NCI-H2196 treated with DMSO at 0.1 percent for 48 hours (cell line): ENCODE results near the gene GJB3.
"Not testable (repeated sequence)": the region's sequence is repeated elsewhere in the genome, so short reads cannot be mapped to it uniquely, and the experiment has no call there.

Experiments used
- DNase-seq: peaks from one replicate; lab custom pipeline; 2025; ENCODE audit not compliant: unreplicated experiment; lab: John Stamatoyannopoulos, UW

The GJB3 gene

DNA sequence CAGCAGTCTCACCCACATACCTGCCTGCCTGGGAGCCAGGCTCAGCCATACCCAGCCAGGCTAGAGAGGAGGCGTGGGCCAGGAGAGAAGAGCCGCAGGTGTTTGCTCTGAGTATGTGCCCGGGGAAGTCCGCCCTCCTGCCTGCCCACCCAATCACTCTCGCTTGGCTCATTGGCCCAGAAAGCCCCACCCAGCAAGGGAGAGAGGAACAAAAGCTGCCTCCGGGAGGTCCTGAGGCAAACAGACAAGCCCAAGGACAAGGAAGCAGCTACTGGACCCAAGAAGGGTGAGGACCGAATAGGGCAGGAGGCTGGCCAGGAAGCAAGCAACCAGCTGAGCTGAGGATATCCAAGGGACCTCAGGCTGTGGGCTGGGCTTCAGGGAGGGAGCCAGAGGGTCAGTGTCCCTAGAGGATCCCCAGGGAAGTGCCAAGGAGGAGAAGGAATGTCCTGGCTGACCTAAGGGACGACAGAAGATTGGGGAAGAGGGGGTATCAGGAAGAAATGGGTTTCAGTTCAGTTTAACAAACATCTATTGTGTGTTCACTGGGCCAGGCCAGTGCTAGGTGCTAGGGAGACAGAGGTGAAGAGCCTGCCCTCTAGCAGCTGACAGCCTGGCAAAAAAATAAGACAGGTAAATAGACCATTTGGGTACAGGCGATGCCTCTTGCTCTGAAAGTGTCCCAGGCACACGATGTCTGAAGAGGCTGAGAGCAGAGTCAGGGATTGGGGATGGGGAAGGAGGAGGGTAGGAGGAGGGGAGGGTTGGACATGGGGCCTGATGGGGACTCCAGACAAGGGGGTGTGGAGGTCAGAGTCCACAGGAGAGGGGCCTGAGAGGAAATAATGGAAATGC, 21.3 kb upstream of the GJB3 start, which contains the start of gene GJB4:
GJB4 (plus strand) TSS at position 238 of the 855 bp plus-strand sequence. CDS start 1,515 bp downstream, outside the sequence.
- DNase-seq, result no peak

- DNase-seq, result no peak
Observed at GRCh38 chr1:34761176-34761761, 19.7 kb upstream of the GJB3 start.

DNA sequence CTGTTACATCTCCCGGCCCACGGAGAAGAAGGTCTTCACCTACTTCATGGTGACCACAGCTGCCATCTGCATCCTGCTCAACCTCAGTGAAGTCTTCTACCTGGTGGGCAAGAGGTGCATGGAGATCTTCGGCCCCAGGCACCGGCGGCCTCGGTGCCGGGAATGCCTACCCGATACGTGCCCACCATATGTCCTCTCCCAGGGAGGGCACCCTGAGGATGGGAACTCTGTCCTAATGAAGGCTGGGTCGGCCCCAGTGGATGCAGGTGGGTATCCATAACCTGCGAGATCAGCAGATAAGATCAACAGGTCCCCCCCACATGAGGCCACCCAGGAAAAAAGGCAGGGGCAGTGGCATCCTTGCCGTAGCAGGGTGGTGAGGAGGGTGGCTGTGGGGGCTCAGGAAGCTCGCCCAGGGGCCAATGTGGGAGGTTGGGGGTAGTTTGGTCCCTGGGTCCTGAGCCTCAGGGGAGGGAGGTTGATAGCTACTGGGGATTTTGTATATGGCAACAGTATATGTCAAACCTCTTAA, 19.2 kb upstream of the GJB3 start:
- no peak for DNase-seq

- DNase-seq, result no peak
Observed at GRCh38 chr1:34762474-34763141, 18.4 kb upstream of the GJB3 start.

- DNase-seq, result no peak
Observed at GRCh38 chr1:34763142-34763781, 17.8 kb upstream of the GJB3 start.

GRCh38 chr1:34768856-34769255, 12.2 kb upstream of the GJB3 start:
- no peak for DNase-seq

DNA sequence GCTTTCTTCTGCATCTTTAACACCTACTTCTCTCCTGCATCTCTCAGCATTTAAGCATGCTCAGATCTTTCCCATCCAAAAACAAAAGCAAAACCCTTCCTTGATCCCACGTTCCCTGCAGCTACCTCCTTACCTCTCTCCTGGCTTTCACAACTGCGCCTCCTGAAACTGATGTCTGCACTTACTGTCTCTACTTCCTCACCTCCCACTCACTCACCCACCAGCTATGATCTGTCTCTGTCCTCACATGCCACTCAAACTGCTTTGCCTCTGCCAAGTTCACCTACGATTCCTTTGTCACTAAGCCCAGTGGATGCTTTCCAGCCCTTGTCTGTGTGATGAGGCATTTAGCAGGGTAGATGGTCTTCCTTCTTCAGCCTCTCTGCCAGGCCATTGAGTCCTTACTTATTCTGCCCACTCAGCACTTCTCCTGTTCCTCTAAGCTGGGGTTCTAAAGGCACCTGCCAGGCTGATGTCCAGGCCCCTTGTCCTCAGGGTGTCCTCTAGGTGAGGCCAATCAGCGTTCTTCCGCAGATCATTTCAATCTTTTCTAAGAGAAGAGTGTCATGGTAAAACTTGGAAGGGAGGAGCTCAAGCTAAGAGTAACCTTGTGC, 10.0 kb upstream of the GJB3 start:
- no peak for DNase-seq

DNA sequence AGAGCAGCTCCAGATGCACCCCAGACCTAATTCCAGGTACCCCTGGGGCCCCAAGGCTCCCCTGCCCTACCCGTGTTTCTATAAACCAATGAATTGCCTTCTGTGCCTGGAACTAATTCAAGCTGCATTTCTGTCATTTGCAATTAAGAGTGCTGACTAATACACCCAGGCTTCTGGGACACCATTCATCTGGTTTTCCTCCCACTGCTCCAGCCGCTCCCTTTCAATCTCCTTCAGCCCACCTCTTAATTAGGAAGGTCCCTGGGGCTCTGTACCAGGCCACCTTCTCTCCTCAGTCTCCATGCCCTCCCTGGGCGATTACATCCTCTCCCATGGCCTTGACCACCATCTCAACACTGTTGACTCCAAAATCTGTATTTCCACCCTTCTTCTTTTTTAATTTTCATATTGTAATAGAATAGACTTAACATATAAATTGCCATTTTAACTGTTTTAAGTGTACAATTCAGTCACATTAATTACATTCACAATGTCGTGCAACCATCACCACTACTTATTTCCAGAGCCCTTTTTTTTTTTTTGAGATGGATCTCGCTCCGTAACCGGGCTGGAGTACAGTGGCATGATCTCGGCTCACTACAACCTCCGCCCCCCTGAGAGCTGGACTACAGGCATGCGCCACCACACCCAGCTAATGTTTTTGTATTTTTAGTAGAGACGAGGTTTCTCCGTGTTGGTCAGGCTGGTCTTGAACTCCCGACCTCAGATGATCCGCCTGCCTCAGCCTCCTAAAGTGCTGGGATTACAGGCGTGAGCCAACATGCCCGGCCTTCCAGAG, 9.2 kb upstream of the GJB3 start:
- no peak for DNase-seq

DNA sequence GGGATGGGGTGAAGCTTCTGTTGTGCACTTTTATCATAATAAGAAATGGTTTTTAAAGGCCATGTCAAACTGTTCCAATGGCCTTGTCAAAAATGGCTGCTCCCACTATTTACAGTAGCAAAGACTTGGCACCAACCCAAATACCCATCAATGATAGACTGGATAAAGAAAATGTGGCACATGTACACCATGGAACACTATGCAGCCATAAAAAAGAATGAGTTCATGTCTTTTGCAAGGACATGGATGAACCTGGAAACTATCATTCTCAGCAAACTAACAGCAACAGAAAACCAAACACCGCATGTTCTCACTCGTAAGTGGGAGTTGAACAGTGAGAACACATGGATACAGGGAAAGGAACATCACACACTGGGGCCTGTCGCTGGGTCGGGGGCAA, 7.9 kb upstream of the GJB3 start:
- not testable (repeated sequence) for DNase-seq

- DNase-seq, result no peak
Observed at GRCh38 chr1:34774957-34775356, 6.1 kb upstream of the GJB3 start.

- DNase-seq, result no peak
Observed at GRCh38 chr1:34776911-34777310, 4.1 kb upstream of the GJB3 start.

- DNase-seq, result no peak
Observed at GRCh38 chr1:34777519-34778321, 3.3 kb upstream of the GJB3 start.

GRCh38 chr1:34778381-34778780, 2.6 kb upstream of the GJB3 start:
- no peak for DNase-seq

- DNase-seq, result no peak
Observed at GRCh38 chr1:34779005-34779404, 2.0 kb upstream of the GJB3 start.

GRCh38 chr1:34779526-34779925, 1.5 kb upstream of the GJB3 start:
- DNase-seq, result no peak

- no peak for DNase-seq
Observed at GRCh38 chr1:34779962-34780361, 1.1 kb upstream of the GJB3 start.

- no peak for DNase-seq
Observed at GRCh38 chr1:34780528-34780927, 486 bp upstream of the GJB3 start.

GRCh38 chr1:34781844-34782391, 904 bp downstream of the GJB3 start:
- no peak for DNase-seq

GRCh38 chr1:34784751-34785221, 3.8 kb downstream of the GJB3 start:
- DNase-seq, result no peak
